ENCODE data around the gene TP73. TPM values are rescaled to one million over a fixed set of nuclear protein-coding genes. Genes with fewer than 3 reads are reported as not detected.

The TP73 gene
- total RNA-seq, 3 donors from 2014 or later, result 0.66 to 1.0 TPM; not detected in 1

GRCh38 chr1:3660704-3661103 lies 8.4 kb downstream of the TP73 start:
- H3K4me1 ChIP-seq, result no peaks in the 10 kb centered on the region
- H3K36me3 ChIP-seq, result no peaks in the 10 kb centered on the region
- TF ChIP-seq, protein P1, sequence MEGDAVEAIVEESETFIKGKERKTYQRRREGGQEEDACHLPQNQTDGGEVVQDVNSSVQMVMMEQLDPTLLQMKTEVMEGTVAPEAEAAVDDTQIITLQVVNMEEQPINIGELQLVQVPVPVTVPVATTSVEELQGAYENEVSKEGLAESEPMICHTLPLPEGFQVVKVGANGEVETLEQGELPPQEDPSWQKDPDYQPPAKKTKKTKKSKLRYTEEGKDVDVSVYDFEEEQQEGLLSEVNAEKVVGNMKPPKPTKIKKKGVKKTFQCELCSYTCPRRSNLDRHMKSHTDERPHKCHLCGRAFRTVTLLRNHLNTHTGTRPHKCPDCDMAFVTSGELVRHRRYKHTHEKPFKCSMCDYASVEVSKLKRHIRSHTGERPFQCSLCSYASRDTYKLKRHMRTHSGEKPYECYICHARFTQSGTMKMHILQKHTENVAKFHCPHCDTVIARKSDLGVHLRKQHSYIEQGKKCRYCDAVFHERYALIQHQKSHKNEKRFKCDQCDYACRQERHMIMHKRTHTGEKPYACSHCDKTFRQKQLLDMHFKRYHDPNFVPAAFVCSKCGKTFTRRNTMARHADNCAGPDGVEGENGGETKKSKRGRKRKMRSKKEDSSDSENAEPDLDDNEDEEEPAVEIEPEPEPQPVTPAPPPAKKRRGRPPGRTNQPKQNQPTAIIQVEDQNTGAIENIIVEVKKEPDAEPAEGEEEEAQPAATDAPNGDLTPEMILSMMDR (IDR thresholded peaks at IDR 0.05), result no peak
- TF ChIP-seq POLR2AphosphoS5 (IDR thresholded peaks at IDR 0.05), result no peak
- TF ChIP-seq POLR2A (IDR thresholded peaks at IDR 0.05), result no peak
- no peak for DNase-seq (ENCODE audit: low spot score in 2 of 2)
- H3K4me3 ChIP-seq, result no peak overlapping the region
- H3K27me3 ChIP-seq, result peaks cover 0 to 21% of the 10 kb centered on the region in 2 donors
- no peaks in the 10 kb centered on the region for H3K9me3 ChIP-seq
- intact Hi-C loops (cut with DNase I; ENCODE audit: low total_unique reads), result no loop called here
- H3K27ac ChIP-seq, result no peak overlapping the region

GRCh38 chr1:3661631-3662030 lies 9.3 kb downstream of the TP73 start:
- H3K4me1 ChIP-seq, result no peaks in the 10 kb centered on the region
- no peak for DNase-seq (ENCODE audit: low spot score in 2 of 2)
- H3K27me3 ChIP-seq, result peaks cover 0 to 21% of the 10 kb centered on the region in 2 donors
- H3K36me3 ChIP-seq, result no peaks in the 10 kb centered on the region
- H3K27ac ChIP-seq, result no peak overlapping the region
- intact Hi-C loops (cut with DNase I; ENCODE audit: low total_unique reads), result no loop called here
- no peaks in the 10 kb centered on the region for H3K9me3 ChIP-seq
- no peak overlapping the region for H3K4me3 ChIP-seq
- TF ChIP-seq, protein P1 (IDR thresholded peaks at IDR 0.05), result no peak
- TF ChIP-seq POLR2AphosphoS5 (IDR thresholded peaks at IDR 0.05) (no peak), POLR2A (IDR thresholded peaks at IDR 0.05) (no peak)

DNA sequence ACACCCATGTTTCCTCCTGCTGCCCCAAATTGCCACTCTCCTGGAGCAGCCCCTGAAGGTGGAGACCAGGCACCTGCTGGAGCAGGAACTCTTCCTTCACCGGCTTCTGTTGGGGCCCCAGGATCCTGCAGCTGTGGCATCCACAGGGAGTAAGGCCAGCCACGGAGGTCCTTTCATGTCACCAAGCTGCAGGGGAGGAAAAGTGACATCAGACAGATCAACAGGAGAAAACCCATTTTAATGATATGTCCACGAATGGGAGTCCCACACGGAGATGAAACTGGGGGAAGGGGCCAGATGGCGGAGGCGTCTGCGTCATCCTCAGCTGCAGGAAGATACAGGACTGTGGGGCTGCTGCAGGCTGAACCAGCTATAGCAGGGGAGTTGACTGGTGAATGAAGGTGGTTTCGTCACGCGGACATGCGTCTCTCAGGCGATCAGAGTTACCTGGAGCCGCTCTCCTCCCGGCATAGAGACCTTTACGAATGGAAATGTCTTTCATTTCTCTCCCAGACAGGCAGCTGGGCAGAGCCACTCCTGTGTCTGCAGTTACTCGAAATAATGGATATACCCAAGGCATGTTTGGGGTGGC lies 9.9 kb downstream of the TP73 start:
- H3K27me3 ChIP-seq, result peaks cover 0 to 21% of the 10 kb centered on the region in 2 donors
- no peaks in the 10 kb centered on the region for H3K36me3 ChIP-seq
- TF ChIP-seq, protein P1 (IDR thresholded peaks at IDR 0.05), result no peak
- TF ChIP-seq POLR2A (IDR thresholded peaks at IDR 0.05) (no peak), POLR2AphosphoS5 (IDR thresholded peaks at IDR 0.05) (no peak)
- DNase-seq (ENCODE audit: low spot score in 2 of 2), result peak in 1 of 2 donors; percentile 39
- no peaks in the 10 kb centered on the region for H3K4me1 ChIP-seq
- no peaks in the 10 kb centered on the region for H3K9me3 ChIP-seq
- intact Hi-C loops (cut with DNase I; ENCODE audit: low total_unique reads), result no loop called here
- no peak overlapping the region for H3K27ac ChIP-seq
- no peak overlapping the region for H3K4me3 ChIP-seq

- H3K9me3 ChIP-seq, result no peaks in the 10 kb centered on the region
- H3K36me3 ChIP-seq, result no peaks in the 10 kb centered on the region
- no peak for DNase-seq (ENCODE audit: low spot score in 2 of 2)
- H3K4me1 ChIP-seq, result no peaks in the 10 kb centered on the region
- peaks cover 0 to 23% of the 10 kb centered on the region in 2 donors for H3K27me3 ChIP-seq
- no peak overlapping the region for H3K4me3 ChIP-seq
- H3K27ac ChIP-seq, result no peak overlapping the region
- intact Hi-C loops (cut with DNase I; ENCODE audit: low total_unique reads), result no loop called here
- TF ChIP-seq POLR2AphosphoS5 (IDR thresholded peaks at IDR 0.05) (no peak), POLR2A (IDR thresholded peaks at IDR 0.05) (no peak)
- TF ChIP-seq, protein P1 (IDR thresholded peaks at IDR 0.05), result no peak
These were observed 11.8 kb downstream of the TP73 start for GRCh38 chr1:3663999-3664699.

GRCh38 chr1:3664700-3665375 lies 12.5 kb downstream of the TP73 start:
- intact Hi-C loops (cut with DNase I; ENCODE audit: low total_unique reads), result no loop called here
- TF ChIP-seq, protein P1 (IDR thresholded peaks at IDR 0.05), result no peak
- TF ChIP-seq POLR2A (IDR thresholded peaks at IDR 0.05), result no peak
- no peak for TF ChIP-seq POLR2AphosphoS5 (IDR thresholded peaks at IDR 0.05)
- Histone ChIP-seq H3K4me3 (no peak overlapping the region), H3K9me3 (no peaks in the 10 kb centered on the region), H3K27me3 (peaks cover 0 to 27% of the 10 kb centered on the region in 2 donors), H3K27ac (no peak overlapping the region), H3K4me1 (no peaks in the 10 kb centered on the region), H3K36me3 (no peaks in the 10 kb centered on the region)
- DNase-seq (ENCODE audit: low spot score in 2 of 2), result peak in 1 of 2 donors; percentile 15

Measured in breast epithelium (tissue), 4 donors.